Measurements from ENCODE around the gene LYPLAL1.
"Not testable (repeated sequence)": the region's sequence is repeated elsewhere in the genome, so short reads cannot be mapped to it uniquely, and the experiment has no call there.

The LYPLAL1 gene

GRCh38 chr1:219220945-219221344 lies 47.3 kb downstream of the LYPLAL1 start:
- no peak for DNase-seq

GRCh38 chr1:219223496-219223895 lies 49.8 kb downstream of the LYPLAL1 start:
- no peak for DNase-seq

GRCh38 chr1:219226196-219226595 lies 52.5 kb downstream of the LYPLAL1 start:
- no peak for DNase-seq

- no peak for DNase-seq
These were observed 53.8 kb downstream of the LYPLAL1 start for GRCh38 chr1:219227360-219228057.

- no peak for DNase-seq
These were observed 54.4 kb downstream of the LYPLAL1 start for GRCh38 chr1:219228058-219228419.

GRCh38 chr1:219232890-219233289 lies 59.2 kb downstream of the LYPLAL1 start:
- no peak for DNase-seq

- DNase-seq: no peak
These were observed 62.3 kb downstream of the LYPLAL1 start for GRCh38 chr1:219235903-219236481.

- DNase-seq: no peak
These were observed 63.4 kb downstream of the LYPLAL1 start for GRCh38 chr1:219236933-219237610.

- no peak for DNase-seq
These were observed 65.8 kb downstream of the LYPLAL1 start for GRCh38 chr1:219239518-219239917.

- DNase-seq: no peak
These were observed 71.2 kb downstream of the LYPLAL1 start for GRCh38 chr1:219244864-219245263.

GRCh38 chr1:219247441-219247840 lies 73.8 kb downstream of the LYPLAL1 start:
- peak; percentile 10 for DNase-seq

- not testable (repeated sequence) for DNase-seq
These were observed 76.8 kb downstream of the LYPLAL1 start for GRCh38 chr1:219250468-219250867.

- DNase-seq: no peak
These were observed 84.1 kb downstream of the LYPLAL1 start for GRCh38 chr1:219257751-219258150.

- no peak for DNase-seq
These were observed 87.8 kb downstream of the LYPLAL1 start for GRCh38 chr1:219261454-219261853.
